HepG2 (cell line): ENCODE results near the gene FBN2. TPM values are rescaled to one million over a fixed set of nuclear protein-coding genes. Genes with fewer than 3 reads are reported as not detected.

ENCODE experiments used
- ATAC-seq: fragments of 200-7000 bp; cut with Tn5 transposase; 3 replicates; pipeline ENCODE4 v1.9.1; 2020; ENCODE audit warnings: mild to moderate bottlenecking, moderate library complexity
- BruUV-seq: library from RNA; stranded (reverse); fragments of 400-500 nt; replicated peaks from 2 replicates; lab custom pipeline; 2021; lab: Mats Ljungman, UMichigan
- CTCF ChIA-PET: fragments of 300-600 bp; formaldehyde crosslinking; extraction: SDS; loops from one replicate; lab custom pipeline; 2021; ENCODE audit warnings: low total read pairs, inconsistent platforms, low intra/inter-chr PET ratio; lab: Yijun Ruan, JAX
- POLR2A ChIA-PET: fragments of 350-600 bp; sonication (Branson Sonifier 250); formaldehyde crosslinking; loops from one replicate; lab custom pipeline; 2020; ENCODE audit warnings: antibody characterized with exemption, inconsistent platforms; lab: Yijun Ruan, JAX
- DNase-seq: peaks from one replicate; pipeline ENCODE4 v3.0.0-alpha.2; 2015; ENCODE audit warnings: low spot score
- FAIRE-seq: peaks from 3 replicates; lab custom pipeline; 2011; peaks lifted over from hg19 to GRCh38; lab: Jason Lieb, UNC
- H2AFZ ChIP-seq: one replicate; pipeline ENCODE4 v1.6.1; 2011; ENCODE audit warnings: low read length, inconsistent platforms
- H3K27ac ChIP-seq: fragments of 300-600 bp; 3 replicates; pipeline ENCODE4 v1.8.0; 2011; ENCODE audit warnings: mixed run types, mild to moderate bottlenecking, mixed read lengths, low read length, inconsistent platforms; ENCODE audit not compliant: insufficient read depth; ENCODE audit errors: extremely low read length
- H3K27me3 ChIP-seq, 2 experiments: fragments of 200-600 bp in 1 of 2; 2 replicates in 1 of 2; 3 replicates in 1 of 2; pipeline versions ENCODE4 v1.6.0 to v1.8.0; 2011; ENCODE audit warnings: low read length in 2 of 2, mild to moderate bottlenecking in 2 of 2, moderate library complexity in 2 of 2, inconsistent platforms in 1 of 2; ENCODE audit not compliant: insufficient read depth in 2 of 2, control insufficient read depth in 1 of 2
- H3K36me3 ChIP-seq, 2 experiments: fragments of 200-600 bp in 1 of 2; replicated peaks in 1 of 2; 2 replicates in 1 of 2; 3 replicates in 1 of 2; pipeline versions ENCODE4 v1.5.1 to v1.8.0; 2011; ENCODE audit warnings: low read length in 2 of 2, inconsistent platforms in 1 of 2; ENCODE audit not compliant: insufficient read depth in 2 of 2, control insufficient read depth in 1 of 2
- H3K4me1 ChIP-seq: 2 replicates; pipeline ENCODE4 v1.5.1; 2012; ENCODE audit warnings: low read length, inconsistent platforms; ENCODE audit not compliant: insufficient read depth
- H3K4me2 ChIP-seq: 2 replicates; pipeline ENCODE4 v1.6.0; 2011; ENCODE audit warnings: low read depth, low read length, inconsistent platforms
- H3K4me3 ChIP-seq, 3 experiments: fragments of 200-600 bp in 1 of 3; sonication (generic), shearing (Covaris generic) in 1 of 3; replicated peaks in 1 of 3; 2 replicates each; pipeline ENCODE4 v1.5.1; 2011 to 2016; ENCODE audit warnings: low read length in 3 of 3, inconsistent platforms in 2 of 3, low read depth in 2 of 3, mild to moderate bottlenecking in 2 of 3, control low read depth in 1 of 3, mixed read lengths in 1 of 3; ENCODE audit not compliant: insufficient read depth in 1 of 3
- H3K79me2 ChIP-seq: one replicate; pipeline ENCODE4 v1.6.1; 2011; ENCODE audit warnings: low read length, inconsistent platforms; ENCODE audit not compliant: insufficient read depth
- H3K9ac ChIP-seq: 2 replicates; pipeline ENCODE4 v1.6.0; 2011; ENCODE audit warnings: mild to moderate bottlenecking, low read depth, low read length, inconsistent platforms; ENCODE audit not compliant: insufficient read depth
- H3K9me3 ChIP-seq: 2 replicates; pipeline ENCODE4 v1.5.1; 2012; ENCODE audit warnings: mild to moderate bottlenecking, low read length
- H4K20me1 ChIP-seq: 2 replicates; pipeline ENCODE4 v1.6.0; 2011; ENCODE audit warnings: inconsistent platforms, mild to moderate bottlenecking, low read length, moderate library complexity; ENCODE audit not compliant: insufficient read depth
- ETS1 ChIP-seq: sonication (generic); formaldehyde crosslinking; IDR thresholded peaks from 2 replicates; pipeline ENCODE4 v1.4.0; 2020; ENCODE audit warnings: missing genetic modification reagents
- FOXP4 ChIP-seq: sonication (generic); formaldehyde crosslinking; IDR thresholded peaks from 2 replicates; pipeline ENCODE4 v1.4.0; 2020; ENCODE audit warnings: missing genetic modification reagents
- KLF6 ChIP-seq: IDR thresholded peaks from 2 replicates; pipeline ENCODE4 v1.8.0; 2016; ENCODE audit warnings: missing biosample characterization, missing genetic modification reagents
- NFIC ChIP-seq: IDR thresholded peaks from 2 replicates; pipeline ENCODE4 v1.6.1; 2012; ENCODE audit warnings: mild to moderate bottlenecking, low read length, inconsistent platforms
- RCOR2 ChIP-seq: IDR thresholded peaks from 2 replicates; pipeline ENCODE4 v1.6.1; 2016; ENCODE audit warnings: missing biosample characterization, missing genetic modification reagents
- SIX4 ChIP-seq: sonication (generic); formaldehyde crosslinking; IDR thresholded peaks from 2 replicates; pipeline ENCODE4 v1.4.0; 2020; ENCODE audit warnings: missing genetic modification reagents
- STAG1 ChIP-seq: sonication (generic); formaldehyde crosslinking; IDR thresholded peaks from 2 replicates; pipeline ENCODE4 v1.4.0; 2020; ENCODE audit warnings: missing genetic modification reagents
- ZBED4 ChIP-seq: sonication (generic); formaldehyde crosslinking; IDR thresholded peaks from 2 replicates; pipeline ENCODE4 v1.4.0; 2020; ENCODE audit warnings: missing genetic modification reagents, borderline replicate concordance
- ZBTB46 ChIP-seq: sonication (generic); formaldehyde crosslinking; IDR thresholded peaks from 2 replicates; pipeline ENCODE4 v1.4.0; 2020; ENCODE audit warnings: mild to moderate bottlenecking, missing genetic modification reagents, borderline replicate concordance
- ZNF34 ChIP-seq: sonication (generic); formaldehyde crosslinking; IDR thresholded peaks from 2 replicates; pipeline ENCODE4 v1.4.0; 2020; ENCODE audit warnings: mild to moderate bottlenecking, missing genetic modification reagents, borderline replicate concordance
- ZNF614 ChIP-seq: IDR thresholded peaks from 2 replicates; pipeline ENCODE4 v1.6.1; 2018; ENCODE audit warnings: missing biosample characterization, missing genetic modification reagents, inconsistent platforms, borderline replicate concordance
- ZNF616 ChIP-seq: sonication (generic); formaldehyde crosslinking; IDR thresholded peaks from 2 replicates; pipeline ENCODE4 v1.5.0; 2020; ENCODE audit warnings: low read depth, mild to moderate bottlenecking, missing genetic modification reagents
- WGBS: methylation state at CpG from one replicate; pipeline ENCODE4 v1.1.6; 2017; ENCODE audit warnings: low lambda C conversion rate; 5-methylcytosine and 5-hydroxymethylcytosine counted together
- in situ Hi-C: cut with HindIII; loops from 2 replicates; pipeline ENCODE4 v1.10.0; 2017; ENCODE audit warnings: low pct_unique_long_range_greater_than_20kb; ENCODE audit not compliant: extremely low pct_ligation_motif_present
- intact Hi-C: fragments of 100-400 bp; cut with micrococcal nuclease; formaldehyde crosslinking; loops from one replicate; pipeline ENCODE4 v1.10.0; 2022; ENCODE audit not compliant: unreplicated experiment
- polyA plus RNA-seq, 8 experiments: library from polyadenylated mRNA; depleted of rRNA in 3 of 8; stranded (reverse) in 7 of 8; unstranded in 1 of 8; fragments of >200 nt; fragmentation: Illumina TruSeq in 4 of 8; extraction: Trizol in 4 of 8; gene quantifications; 2 replicates each; pipeline versions ENCODE4 v1.2.1 to v1.2.3, GENCODE V29; 2011 to 2016; ENCODE audit warnings: low read depth in 4 of 8, missing spikeins in 1 of 8, mixed read lengths in 1 of 8; ENCODE audit not compliant: insufficient read depth in 1 of 8
- total RNA-seq, 5 experiments: library from RNA; depleted of rRNA; stranded (reverse); fragments of >200 nt; fragmentation: Illumina TruSeq; extraction: Trizol; gene quantifications; 2 replicates each; pipeline ENCODE4 v1.2.3, GENCODE V29; 2016; ENCODE audit warnings: low read depth in 1 of 5

Gene FBN2
- total and polyA plus RNA-seq, 2 of the 13 experiments (the other 11 are each of a cell fraction or from before 2014, with no cell fraction given): not detected

- TF ChIP-seq ZBTB46 (CRISPR knock-in tag) (no peak), NFIC (no peak), ZNF34 (no peak), RCOR2 (CRISPR knock-in tag) (no peak), SIX4 (CRISPR knock-in tag) (no peak), STAG1 (CRISPR knock-in tag) (no peak), ZBED4 (CRISPR knock-in tag) (no peak)
These were observed 62.4 kb downstream of the FBN2 start (continued) for GRCh38 chr5:128475693-128476092.

GRCh38 chr5:128472919-128473318 is 65.1 kb downstream of the FBN2 start:
- Histone ChIP-seq H3K9me3 (no peaks in the 10 kb centered on the region), H3K36me3 (no peaks in the 10 kb centered on the region), H3K9ac (no peak overlapping the region), H3K4me1 (no peaks in the 10 kb centered on the region), H3K79me2 (no peaks in the 10 kb centered on the region), H3K27me3 (no peaks in the 10 kb centered on the region), H2AFZ (no peak overlapping the region), H3K4me2 (no peak overlapping the region), H3K4me3 (no peak overlapping the region), H3K27ac (no peak overlapping the region), H4K20me1 (no peaks in the 10 kb centered on the region)
- DNase-seq (no peak), ATAC-seq (no peak), FAIRE-seq (no peak)
- ChIA-PET CTCF (no interaction called here), POLR2A (no interaction called here)
- WGBS: 48% methylated on average over 4 of the region's 4 CpGs
- intact Hi-C loops (no loop called here), in situ Hi-C loops (no loop called here)
- BruUV-seq: no TSS peak
- TF ChIP-seq FOXP4 (no peak), KLF6 (CRISPR knock-in tag) (no peak), ETS1 (CRISPR knock-in tag) (no peak), ZNF614 (no peak), ZNF34 (no peak), ZNF616 (CRISPR knock-in tag) (no peak)
